SHP77 (cell line): ENCODE data around the gene GTF3C1.

Experiments
- DNase-seq, 2 experiments: peaks; one replicate each; lab custom pipeline; 2025; lab: John Stamatoyannopoulos, UW

The GTF3C1 gene

DNA sequence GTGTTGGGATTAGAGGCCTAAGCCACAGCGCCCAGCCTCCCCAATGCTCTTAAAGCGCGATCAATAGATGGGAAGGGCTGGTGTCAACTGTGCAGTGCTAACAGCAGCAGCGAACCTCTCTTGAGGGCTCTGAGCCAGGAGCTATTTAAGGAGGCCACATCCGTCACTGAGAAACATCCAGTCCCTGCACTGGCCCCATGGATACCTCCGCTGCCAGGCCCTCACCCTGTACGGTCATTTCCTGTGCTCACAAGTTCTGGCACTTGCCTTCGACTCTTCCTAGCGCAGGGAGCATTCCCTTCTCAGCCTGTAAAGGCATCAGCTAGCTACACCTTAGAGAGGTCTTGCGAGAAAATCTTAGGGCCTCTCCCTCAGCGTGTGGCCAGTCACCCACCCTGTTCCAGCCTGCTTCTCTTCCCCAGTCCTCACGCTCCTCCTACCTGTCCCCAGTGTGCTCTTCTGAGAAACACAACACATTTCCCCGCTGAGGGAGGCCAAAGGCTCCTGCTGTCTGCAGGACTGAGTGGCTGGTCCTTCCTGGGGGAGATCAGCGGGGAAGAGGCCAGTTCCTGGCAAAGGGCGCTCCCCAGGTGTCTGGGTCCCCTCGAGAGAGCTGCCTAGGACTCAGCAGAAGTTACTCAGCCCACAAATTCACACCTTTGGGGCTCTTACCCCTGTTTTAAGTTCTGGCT lies 28.6 kb downstream of the GTF3C1 start:
- DNase-seq = no peak

DNA sequence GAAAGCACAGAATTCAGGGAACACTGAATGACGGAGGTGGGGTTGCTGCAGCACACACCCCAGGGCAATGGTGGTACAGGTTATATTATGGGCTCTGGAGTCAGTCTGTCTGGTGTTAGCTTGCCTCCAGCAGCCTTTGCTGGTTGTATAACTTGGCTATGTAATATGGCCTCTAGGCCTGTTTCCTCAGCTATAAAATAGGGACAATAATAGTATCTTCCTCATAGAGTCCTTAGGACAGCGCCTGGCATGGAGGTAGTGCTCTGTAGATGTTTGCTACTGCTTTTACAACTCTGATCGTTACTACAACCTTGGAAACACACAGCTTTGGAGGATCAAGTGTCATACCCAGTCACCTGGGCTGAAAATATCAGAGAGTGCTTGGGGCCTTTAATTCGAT lies 31.5 kb downstream of the GTF3C1 start:
- no peak for DNase-seq

DNA sequence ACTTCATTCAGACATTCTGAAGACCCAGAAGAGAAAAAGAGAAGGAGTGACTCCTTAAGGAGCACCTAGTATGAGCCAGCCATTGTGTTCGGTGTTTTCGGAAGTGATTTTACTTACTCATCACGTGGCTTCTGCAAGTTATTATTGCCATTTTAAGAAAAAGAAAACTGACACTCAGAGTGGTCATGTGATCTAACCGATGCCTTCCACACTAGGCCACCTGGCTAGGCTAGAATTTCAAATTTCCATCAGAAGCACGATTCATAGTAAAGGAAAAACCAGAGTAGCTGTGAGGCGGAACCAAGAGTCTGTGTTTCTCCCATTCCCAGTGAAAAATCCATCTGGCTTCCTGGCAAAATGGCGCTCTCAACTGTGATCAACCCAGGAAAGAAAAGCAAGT lies 32.0 kb downstream of the GTF3C1 start:
- DNase-seq = no peak

DNA sequence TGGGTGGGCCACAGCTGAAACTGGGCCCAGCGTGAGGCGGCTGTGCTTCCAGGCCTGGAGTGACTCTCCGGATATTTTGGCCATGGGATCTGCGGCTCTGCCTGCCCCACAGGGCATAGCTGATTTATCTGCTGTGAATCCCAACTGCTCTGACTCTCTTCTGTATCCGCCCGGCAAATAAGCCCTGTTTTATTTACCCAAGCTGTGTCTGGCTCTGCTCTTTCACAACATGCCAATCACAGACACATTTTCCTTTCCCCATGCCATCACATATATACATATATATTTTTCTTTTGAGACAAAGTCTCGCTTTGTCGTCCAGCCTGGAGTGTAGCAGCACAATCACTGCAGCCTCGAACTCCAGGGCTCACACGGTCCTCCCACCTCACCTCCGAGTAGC lies 33.3 kb downstream of the GTF3C1 start:
- DNase-seq = no peak

DNA sequence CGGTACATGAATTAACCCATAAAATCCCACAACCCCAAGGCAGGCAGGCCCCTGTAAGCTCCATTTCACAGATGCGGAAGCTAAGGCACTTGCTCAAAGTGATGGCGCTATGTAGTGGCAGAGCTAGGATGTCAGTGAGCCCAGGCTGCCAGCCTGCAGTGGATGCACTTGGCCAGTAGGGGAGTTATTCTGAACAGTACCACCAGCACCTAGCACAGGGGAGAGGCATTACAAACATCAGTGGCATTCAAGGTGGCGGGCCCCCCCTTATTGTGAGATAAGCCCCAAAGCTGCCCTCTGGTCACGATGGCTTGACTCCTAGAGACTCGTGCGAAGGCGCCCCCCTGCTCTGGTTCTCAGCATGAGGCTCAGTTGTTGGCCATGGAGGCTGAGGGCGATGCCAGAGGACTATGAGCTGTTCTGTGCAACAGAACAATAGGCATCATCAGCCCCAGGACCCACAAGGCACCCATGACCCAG lies 33.8 kb downstream of the GTF3C1 start:
- peak; percentile 29 to 30 for DNase-seq

DNA sequence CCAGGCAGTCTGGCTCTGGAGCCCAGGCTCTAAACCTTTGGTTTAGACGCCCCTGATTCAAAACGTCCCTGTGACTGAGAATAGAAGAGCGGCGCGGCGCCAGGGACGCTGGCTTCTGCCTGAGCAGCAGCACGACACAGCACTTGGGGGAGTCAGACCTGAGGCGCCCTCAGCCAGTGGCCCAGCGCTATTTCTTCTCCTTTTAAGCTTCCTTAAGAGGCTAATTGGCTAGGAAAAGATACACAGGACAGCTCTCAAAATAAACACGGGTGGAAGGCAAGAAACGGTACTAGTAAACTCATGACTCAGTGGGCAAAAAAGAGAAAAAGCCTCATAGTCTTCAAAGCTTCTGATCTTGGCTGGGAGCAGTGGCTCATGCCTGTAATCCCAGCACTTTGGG lies 34.9 kb downstream of the GTF3C1 start:
- no peak for DNase-seq

DNA sequence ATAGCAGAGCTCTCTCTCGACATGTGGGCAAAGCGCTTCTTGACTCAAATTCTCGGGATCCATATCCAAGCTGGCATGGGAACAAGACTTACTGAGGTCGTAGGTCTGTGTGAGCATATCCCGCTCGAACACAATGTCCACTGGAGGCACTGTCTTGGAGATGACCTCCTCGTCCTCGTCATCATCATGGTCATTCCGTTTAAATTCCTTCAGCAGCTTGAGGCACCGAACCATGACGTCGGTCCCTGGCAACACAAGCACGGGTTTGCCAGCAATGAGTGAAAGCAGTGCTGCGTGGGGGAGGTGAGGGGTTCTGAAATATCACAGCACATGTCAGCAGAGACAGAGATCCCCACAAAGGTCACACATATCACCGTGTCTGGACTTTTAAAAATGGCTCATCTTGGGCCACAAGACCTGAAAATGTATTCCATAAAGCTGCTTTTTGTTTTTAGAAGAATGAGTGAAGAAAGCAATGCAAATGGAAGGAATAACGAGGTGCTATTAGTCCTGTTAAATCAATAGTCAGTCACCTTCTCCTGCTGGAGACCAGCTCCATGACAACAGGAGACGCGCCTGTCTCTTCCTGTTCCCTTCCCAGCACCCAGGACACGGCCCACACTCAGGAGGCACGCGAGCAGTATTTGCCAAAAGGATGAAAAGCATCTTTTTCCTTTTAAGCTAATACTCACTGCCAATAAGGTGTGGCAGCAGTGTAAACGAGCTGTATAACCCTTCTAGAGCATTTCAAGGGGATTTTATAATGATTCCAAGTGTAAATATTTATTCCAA lies 37.9 kb downstream of the GTF3C1 start:
- no peak for DNase-seq

DNA sequence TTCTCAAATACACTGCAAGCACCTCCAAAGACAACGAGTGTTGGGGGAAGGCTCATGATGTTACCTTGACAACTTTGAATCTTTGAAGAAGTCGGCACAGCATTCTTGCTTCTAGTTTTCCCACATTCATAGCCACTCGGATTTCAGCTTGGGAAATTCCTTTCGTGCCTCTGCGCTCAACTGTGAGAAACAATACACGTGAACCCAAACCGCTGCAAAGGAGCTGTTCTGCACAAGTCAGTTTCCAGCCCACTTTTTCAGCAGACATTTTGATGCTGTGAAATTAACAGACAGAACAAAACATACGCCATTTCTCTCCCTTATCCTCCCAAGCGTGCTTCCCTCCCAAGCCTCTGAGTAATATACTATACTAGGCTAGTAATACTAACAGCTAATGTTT lies 41.2 kb downstream of the GTF3C1 start:
- DNase-seq = no peak

DNA sequence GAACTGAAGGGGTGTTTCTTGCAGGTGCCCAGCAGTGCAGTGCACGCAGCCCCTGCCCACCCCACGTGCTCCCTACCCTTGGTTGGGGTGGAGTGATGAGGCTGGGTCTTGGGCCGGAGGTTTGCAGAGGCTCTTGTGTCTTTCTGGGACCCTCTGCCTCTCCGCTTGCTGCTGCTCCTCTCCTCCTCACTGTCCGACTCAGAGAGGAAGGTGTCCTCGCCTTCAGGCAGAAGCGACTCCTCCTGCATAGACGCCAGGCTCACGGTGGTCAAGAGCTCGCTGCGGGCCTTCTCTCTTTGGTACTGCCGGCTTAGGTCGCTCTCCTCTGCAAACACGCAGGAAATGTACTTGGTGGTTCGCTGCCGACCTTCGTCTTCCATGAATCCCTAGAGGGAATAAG lies 42.9 kb downstream of the GTF3C1 start:
- DNase-seq = no peak

DNA sequence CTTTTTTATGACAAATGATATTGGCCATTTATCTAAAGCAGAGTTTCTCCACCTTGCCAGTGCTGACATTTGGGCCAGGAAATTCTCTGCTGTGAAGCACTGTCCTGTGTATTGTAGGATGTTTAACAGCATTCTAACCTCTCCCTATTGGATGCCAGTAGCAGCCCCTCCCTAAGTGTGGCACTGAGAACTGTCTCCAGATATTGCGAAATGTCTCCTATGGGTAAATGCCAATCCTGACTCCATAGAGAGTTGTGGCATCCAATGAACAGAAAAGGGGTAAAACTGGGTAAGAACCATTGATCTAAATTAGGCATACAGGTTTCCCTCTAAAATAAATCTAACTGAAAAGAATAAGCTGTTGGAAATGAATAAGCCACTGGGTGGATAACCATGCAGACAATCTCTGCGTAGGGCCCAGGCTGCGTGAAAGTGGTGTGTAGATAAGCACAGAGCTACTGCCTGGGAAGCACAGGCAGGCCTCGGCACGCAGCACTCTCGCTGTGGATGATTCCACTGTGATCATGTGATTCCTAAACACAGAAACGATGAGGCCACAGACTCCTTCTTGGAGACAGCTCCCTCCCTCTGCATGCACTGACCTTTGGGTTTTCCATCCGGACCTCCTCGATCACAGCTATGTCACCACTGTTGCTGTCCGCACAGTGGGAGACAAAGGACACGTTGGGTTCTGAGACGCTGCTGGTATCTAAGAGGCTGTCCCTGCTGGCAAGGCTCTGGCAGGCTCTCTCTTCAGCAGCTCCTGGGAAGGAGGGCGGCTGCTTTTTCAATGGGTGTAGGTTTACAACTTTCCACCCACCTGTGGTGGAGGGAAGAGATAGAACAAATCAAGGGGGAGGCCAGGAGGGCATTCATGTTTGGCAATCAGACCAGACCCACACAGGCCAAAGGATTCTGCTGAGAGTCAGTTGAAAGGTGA lies 44.1 kb downstream of the GTF3C1 start:
- DNase-seq = no peak

DNA sequence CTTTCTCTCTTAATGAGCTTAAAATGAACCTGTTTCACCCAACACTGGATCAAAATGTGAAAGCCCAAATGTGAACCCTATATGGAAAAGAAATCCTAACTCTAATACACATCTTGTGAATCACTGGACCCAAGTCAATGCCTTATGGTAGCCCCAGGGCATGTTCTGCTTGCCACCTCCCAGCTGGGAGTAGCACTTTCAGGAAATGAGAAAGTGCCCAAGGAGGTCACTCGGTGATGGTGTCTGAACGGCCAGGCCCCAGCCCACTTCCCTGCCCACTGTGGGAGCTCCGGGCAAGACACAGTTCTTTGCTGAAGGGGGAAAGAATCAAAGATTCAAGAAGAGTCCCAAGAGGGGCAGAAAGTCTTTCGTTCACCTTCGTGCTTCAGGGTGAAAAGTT lies 46.1 kb downstream of the GTF3C1 start:
- DNase-seq = no peak

DNA sequence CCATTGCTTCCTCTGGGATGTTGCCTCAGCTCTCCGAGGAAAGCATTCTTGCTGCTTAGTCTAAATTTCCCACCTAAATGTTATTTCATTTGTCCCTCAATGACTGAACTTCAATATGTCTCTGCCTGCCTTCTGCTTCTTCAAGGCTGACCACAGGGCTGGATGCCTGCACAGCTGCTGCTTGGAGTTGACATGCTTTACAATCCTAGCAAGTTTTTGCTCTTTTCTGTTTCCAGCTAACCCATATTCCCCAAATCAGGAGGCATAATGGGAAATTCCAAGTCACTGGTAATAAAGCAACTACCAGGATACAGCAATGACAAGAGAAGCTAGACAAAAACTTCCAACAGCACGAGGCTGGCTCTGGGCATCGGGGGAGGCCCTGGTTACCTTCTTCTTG lies 48.9 kb downstream of the GTF3C1 start:
- DNase-seq = no peak

DNA sequence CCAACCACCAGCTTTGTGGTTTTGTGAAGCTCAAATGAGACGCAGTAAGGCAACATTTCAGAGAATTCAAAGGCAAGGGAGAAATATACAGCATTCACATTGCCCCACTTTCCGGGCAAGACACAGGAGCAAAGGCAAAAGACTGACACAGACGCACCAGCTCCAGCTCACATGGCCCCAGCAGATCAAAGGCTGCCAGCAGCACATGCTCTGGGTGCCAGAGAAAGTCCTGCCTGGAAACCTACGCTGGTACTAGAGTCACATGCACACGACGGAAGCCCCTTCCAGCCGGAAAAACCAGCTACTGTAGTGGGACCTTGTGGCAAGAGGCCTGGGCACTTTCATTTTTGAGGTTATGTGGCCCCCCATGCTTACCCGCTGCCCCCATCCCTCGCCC lies 50.1 kb downstream of the GTF3C1 start:
- DNase-seq = no peak

DNA sequence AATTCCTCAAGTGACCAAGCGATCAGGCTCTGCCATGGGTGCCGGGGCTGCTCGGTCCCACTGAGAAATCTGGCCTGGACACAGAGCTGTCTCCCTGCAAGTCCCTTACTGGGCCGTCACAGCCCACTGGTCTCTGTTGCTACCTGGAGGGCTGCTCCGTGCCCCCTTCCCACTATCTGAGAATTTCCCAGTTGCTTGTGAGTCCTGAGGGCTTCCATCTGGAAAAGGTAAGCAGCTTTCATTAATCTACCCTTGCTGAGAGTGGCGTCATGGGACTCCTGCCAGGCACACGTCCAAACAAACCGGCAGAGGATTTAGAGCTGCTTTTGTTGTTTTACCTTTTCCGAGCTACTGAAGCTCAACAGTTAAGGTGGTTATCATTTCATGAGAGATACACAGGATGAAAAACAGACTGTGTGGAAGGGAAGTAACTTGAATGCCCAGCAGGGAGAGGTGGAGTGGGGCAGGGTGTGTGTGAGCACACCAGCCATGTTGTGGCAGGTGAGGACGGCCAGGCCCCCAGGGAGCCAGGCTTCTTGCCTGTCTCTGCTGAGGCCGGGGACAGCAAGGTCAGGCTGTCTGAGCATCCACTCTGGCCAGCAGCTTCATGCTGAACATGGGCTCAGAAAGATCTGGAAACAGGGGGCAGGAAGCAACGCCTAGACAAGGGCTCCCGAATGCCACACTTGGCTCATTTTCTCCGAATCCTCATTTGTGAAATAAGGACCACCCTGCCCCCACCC lies 50.6 kb downstream of the GTF3C1 start:
- DNase-seq = no peak

DNA sequence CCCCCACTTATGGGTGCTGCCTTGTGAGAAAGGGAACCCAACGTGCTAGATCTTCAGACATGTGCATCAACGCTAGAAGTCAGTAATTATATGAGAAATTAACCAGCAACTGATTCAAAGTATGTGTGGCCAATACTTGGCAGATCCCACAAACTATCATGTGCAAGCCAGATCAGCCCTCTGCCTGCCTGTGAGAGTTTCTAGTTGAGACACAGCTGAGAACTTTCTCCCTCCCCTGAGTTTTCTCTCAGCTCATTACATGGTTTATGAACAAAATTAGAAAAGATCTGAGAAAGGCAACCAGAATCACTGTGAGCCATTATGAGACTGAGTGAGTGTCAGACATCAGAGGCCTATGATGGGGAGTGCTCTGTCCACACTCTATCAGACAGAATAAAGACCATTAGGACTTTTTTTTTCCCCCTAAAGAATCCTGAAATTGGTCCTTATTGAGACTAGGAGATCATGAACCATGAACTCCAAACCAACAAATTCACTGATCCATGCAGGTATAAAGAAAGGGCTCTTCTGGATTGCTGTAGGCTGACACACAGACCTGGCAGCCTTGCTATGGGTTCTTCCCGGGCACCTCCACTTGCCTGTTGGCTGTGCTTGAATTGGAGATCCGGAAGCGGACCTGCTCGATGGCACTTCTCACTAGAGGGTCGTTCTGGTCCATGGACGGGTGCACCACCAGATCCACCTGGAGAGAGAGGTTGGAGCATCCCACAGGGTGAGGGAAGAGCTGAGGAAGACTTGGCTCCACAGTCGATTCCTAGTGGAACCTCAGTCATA lies 51.5 kb downstream of the GTF3C1 start:
- DNase-seq = no peak

DNA sequence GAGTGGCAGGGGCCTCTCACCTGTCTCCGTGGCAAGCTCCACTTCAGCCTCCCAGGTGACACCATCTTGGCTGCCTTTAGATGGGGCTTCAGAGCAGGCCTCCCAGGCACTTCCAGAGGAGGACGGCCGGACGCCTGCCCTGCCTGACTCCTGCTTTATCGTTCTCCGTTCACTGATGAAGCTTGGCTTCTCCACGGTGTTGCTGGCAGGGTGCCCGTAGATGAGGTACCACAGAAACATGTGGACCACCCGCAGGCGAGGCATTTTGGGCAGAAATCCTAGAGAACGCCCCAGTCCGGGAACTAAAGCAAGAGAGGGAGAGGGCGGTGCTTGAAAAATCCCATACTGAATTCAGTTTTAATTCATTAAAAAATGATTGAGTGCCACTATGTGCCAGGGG lies 54.5 kb downstream of the GTF3C1 start:
- DNase-seq = no peak

DNA sequence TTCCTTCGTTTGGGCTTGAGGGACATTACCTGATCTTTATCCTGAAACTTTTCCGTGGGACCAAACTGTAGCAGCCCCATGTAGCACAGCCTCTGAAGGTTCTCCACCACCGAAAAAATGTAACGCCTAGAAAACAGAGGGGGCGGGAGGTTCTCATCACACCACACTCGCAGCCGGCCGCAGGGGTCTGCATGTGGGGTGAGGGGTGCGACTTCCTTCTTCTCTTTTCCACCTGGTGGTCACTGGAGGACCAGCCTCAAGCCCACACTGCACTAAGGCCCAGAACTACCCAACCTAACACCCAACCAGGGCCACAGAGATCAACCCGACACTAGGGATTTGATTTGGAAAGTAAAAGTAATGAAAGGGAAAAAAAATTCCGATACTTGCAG lies 57.1 kb downstream of the GTF3C1 start:
- no peak for DNase-seq

DNA sequence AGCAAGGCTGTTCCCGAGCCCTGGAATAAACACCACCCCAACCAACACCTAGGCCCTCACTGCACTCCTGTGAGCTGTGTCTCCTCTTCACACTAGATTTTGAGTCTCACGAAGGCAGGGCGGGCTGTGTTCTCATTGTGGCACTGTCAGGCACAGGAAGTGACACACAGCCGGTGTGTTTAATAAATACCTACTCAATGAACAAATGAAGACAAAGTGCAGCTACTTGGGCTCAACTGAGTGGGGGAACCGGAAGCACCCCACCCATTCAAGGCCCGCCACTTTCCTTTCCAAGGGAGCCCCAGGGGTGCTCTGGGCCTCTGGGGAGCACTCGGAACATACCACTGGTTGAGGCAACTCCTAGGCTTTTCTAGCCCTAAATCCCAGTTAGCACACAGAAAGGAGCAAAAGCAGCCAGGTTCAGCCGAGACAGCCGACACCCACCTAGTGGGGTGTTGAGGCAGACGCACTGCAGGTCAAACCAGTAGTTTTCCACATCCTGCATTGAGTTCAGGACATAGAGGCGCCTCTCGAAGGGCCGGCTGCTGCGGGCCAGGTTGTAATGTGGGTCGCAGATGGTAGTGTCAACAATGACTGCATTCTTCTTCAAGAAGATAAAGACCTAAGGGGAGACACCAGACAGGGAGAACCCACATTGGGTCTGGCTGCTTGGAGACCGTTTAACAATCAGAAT lies 57.7 kb downstream of the GTF3C1 start:
- DNase-seq = no peak

DNA sequence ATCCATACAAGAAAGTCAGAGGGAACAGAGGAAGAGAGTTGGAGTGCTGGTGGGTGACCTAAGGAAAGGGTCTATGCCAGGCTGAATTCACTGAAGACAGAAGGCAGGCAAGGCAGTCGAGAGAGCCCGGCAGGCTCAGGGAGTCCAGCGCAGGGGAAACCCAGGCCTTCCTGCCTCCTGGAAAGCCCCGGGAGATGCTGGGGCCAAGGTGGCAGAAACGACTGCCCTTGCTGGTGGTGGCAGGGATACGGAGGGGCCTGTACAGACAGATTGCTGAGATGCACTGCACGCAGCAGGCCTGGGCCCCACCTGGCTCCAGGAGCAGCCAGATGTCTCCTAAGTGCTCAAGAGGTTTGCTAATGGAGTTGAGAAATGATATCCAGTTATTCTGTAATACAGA lies 59.8 kb downstream of the GTF3C1 start:
- no peak for DNase-seq

DNA sequence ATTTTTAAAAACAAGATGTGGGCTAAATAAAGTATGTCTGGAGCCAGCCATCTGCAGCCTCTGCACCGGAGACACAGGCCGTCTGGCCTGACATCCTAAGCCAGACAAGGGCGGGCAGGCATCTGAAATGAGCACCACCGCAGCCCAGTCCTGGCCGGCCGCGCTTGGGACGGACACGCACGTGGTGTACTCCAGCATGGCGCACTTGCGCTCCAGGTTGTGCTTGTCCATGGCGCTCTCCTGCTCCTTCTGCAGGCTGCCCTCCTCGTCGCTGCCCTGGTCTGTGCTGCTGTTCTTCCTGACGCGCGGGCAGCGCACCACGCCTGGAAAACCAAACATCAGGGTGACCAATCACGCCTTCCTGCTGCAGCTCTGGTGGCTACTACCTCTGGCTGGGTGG lies 60.3 kb downstream of the GTF3C1 start:
- DNase-seq = no peak
